HEK293 (cell line): Measurements from ENCODE around the gene UBFD1.

Source experiments
- CTCF ChIP-seq: fragments of 450-650 bp; formaldehyde crosslinking; IDR thresholded peaks from 2 replicates; pipeline ENCODE4 v1.5.1; 2016; ENCODE audit warnings: missing biosample characterization, missing genetic modification characterization
- REST ChIP-seq: fragments of 450-650 bp; formaldehyde crosslinking; IDR thresholded peaks from 2 replicates; pipeline ENCODE4 v1.5.1; 2016; ENCODE audit warnings: missing biosample characterization, missing genetic modification characterization
- ZNF114 ChIP-seq: fragments of 450-650 bp; formaldehyde crosslinking; IDR thresholded peaks from 2 replicates; pipeline ENCODE4 v1.5.0; 2017; ENCODE audit warnings: missing biosample characterization, missing genetic modification characterization
- ZNF362 ChIP-seq: fragments of 450-650 bp; formaldehyde crosslinking; IDR thresholded peaks from 2 replicates; pipeline ENCODE4 v1.5.1; 2016; ENCODE audit warnings: missing biosample characterization, missing genetic modification characterization
- ZNF518A ChIP-seq: fragments of 450-650 bp; formaldehyde crosslinking; conservative IDR thresholded peaks from 2 replicates; pipeline ENCODE4 v1.5.1; 2016; ENCODE audit warnings: low read depth, missing biosample characterization, missing genetic modification characterization
- ZNF658 ChIP-seq: fragments of 450-650 bp; formaldehyde crosslinking; IDR thresholded peaks from 2 replicates; pipeline ENCODE4; 2016; ENCODE audit warnings: missing biosample characterization, missing genetic modification characterization
- ZNF76 ChIP-seq: fragments of 450-650 bp; formaldehyde crosslinking; IDR thresholded peaks from 2 replicates; pipeline ENCODE4; 2016; ENCODE audit warnings: low read depth, missing biosample characterization, missing genetic modification characterization, borderline replicate concordance

- TF ChIP-seq REST (tag by site-specific recombination) (no peak), ZNF518A (tag by site-specific recombination) (no peak), ZNF658 (tag by site-specific recombination) (no peak), CTCF (tag by site-specific recombination) (no peak), ZNF362 (tag by site-specific recombination) (no peak), ZNF76 (tag by site-specific recombination) (no peak), ZNF114 (no peak)
Measured at GRCh38 chr16:23571895-23572294, 14.4 kb downstream of the UBFD1 start.
